Activated CD8-positive, alpha-beta memory T cell treated with anti-CD3 and anti-CD28 coated beads for 24 hours (primary cell): ENCODE data around the gene PAFAH1B1.

Source experiments
- DNase-seq: peaks from one replicate; pipeline ENCODE4 v3.0.0-alpha.2; 2020

The PAFAH1B1 gene

DNA sequence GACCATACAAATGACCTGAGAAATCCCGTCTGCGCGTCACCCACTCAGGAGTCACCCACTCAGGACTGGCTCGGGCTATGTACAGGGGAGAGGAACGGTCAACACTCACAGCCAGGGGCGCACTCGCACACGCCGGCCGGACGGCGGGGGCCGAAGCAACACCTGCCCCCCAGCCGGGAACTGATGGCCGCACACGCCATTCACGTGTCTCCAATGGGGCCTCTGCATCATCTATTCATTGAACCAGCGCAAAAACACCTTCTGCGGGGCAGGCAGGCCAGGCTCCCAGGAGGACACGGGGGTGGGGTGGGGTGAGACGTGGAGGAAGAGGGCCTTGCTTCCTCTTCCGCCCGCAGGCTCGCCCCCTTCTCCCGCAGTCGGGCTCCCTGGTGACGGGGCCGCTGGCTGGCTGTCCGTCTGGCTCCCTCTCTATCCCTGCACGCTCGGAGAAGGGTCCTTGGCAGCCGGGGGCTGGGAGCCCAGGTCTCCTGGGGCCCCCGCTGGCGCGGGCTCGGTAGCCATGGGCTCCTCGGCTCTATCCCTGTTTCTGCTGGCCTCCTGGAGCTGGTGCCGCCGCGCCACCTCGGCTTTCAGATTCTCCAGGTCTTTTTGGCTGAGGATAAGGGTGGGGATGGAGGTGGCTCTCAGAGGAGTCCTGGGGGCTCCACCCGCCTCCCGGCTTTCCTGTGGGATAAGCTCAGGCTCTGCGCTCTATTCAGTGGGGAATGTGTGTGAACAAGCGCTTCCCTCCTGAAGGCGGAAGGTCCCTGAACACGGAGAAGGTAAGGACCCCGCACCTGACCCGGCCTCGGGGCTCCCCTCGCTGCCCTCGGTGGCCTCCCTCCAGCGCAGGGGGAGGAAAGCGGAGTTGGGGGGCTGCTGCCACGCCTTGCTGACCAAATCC lies 97.0 kb downstream of the PAFAH1B1 start:
- peak; percentile 53 for DNase-seq

DNA sequence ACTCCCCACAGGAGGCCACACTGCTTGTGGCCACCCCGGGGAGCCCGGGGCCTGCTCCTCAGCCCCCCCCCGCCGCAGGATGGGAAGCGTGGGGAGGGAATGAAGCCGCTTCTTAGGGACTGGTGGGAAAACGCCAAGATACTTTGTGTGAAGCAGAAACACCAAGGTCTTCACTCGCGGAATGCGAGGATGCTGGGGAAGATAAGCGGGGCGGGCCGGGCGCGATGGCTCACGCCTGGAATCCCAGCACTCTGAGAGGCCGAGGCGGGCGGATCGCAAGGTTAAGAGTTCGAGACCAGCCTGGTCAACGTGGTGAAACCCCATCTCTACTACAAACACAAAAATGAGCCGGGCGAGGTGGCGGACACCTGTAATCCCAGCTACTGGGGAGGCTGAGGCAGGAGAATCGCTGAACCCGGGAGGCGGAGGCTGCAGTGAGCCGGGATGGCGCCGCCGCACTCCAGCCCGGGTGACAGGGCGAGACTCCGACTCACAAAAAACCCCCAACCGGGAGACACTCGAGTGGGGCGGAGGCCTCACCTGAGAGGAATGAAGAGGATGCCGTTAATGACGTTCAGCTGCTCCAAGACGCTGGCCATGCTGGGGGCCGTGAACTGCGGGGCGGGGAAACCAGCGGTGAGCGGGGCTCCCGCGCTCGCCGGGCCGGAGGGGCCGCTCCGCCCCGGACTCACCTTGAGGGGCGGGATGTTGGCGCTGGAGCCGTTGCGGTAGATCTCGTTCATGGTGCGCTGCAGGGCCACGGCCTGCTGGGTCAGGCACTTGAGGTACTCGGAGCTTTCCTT lies 97.8 kb downstream of the PAFAH1B1 start:
- peak; percentile 53 for DNase-seq

DNA sequence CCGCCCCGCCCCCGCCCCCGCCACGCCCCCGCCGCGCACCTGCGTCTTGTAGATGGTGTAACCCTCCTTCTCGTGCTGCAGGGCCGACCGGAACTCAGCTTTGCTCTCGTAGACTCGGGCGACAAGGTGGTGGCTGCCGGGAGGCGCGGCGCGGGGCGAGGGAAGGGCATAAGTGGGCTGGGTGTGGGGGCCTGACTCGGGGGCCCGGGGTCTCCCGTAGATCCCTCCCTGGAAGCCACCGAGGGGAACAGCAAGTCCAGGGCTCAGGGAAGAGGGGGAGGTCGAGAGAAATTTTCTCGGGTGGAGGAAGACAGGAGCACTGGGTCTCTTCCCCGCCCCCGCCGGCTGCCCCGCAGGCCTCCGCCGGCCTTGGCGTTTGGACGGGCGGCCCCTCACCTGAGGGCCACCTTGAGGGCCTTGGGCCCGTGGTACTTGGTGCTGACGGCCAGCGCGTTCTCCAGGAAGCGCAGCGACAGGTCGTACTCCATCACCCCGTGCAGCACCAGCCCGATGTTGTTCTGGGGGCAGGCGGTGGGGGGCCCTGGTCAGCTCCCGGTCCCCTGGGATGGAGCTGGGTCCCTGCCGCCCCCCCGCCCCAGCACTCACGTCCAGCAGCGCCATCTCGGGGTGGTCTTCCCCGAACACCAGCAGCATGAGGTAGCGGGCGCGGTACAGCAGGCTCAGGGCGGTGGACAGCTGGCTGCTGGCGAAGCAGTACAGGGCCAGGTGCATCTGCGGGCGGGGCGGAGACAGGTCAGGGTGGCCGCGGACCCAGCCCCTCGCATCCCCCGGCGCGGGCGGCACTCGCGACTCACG lies 98.7 kb downstream of the PAFAH1B1 start:
- peak; percentile 55 for DNase-seq

GRCh38 chr17:2692781-2693135 lies 99.3 kb downstream of the PAFAH1B1 start:
- no peak for DNase-seq

- DNase-seq = peak; percentile 55
Observed at GRCh38 chr17:2693561-2694380, 100.3 kb downstream of the PAFAH1B1 start.

DNA sequence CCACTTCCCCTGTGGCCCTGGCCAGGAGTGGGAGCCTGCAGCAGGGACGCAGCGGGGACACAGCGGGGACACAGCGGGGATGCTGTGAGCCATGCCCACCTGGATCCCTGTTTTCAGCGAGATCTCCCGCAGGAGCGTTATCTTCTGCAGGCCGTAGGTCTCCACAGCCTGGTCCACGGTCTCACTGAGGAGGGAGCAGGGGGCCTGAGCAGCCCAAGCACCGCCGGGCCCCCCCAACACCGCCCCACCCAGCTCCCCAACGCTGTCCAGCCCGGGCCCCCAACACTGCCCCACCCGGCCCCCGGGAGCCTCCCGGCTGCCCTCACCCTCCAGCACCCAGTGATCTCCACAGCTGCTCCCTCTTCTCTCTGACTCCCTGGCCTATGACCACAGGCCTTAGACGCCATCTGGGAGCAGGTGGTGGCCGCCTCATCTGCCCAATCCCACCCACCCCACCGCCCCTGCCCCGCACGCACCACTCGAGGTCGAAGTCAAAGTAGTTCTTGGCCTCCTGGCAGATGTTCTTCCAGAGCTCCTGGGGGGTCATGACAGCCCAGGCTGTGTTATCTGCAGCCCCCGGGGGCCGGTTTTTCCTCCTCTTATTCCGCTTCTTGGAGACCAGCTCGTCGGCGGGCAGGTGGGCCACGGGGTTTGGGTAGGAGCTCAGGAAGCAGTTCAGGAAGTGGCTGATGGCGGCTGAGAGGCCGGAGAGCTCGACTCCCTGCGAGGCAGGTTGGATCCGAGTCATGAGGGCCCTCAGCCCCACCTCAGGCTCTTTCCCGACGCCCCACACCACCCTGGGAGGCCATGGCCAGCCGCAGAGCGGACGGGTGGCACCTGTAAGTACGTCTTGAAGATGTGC lies 101.2 kb downstream of the PAFAH1B1 start:
- DNase-seq = peak; percentile 52

DNA sequence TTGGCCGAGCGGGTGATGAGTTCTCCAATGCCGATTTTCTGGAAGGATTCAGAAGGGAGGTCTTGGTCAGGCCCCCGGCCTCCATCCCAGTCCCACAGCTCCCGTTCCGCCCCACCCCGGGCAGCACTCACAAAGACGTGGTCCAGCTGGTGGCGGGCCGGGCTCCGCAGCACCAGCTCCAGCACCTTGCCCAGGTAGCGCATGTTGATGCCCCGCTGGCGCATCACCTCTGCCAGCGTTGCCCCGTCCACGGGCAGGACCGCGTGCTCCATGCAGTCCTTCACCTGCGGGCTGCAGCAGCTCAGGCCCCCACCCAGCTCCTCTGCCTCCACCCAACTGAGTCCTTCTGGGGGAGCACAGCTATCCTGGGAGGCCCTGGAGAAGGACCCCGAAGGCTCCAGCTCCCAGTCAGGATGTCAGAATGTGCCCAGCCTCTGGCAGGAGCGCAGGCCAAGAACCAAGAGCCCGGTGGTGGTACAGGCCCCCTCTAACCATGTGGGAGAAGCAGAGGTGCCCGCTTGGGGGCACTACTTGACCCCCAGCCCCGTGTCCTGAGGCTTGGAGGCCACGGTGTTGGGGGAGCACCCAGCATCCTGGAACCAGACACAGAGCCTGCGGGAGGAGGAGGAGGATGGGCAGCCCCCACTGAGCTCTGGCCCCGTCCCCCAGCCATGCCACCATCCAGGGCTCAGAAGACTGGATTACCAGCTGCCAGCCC lies 101.9 kb downstream of the PAFAH1B1 start:
- peak; percentile 54 for DNase-seq

GRCh38 chr17:2695961-2696760 lies 102.7 kb downstream of the PAFAH1B1 start:
- DNase-seq = peak; percentile 54

- peak; percentile 50 for DNase-seq
Observed at GRCh38 chr17:2697611-2698162, 104.2 kb downstream of the PAFAH1B1 start.

- DNase-seq = peak; percentile 49
Observed at GRCh38 chr17:2699216-2699805, 105.9 kb downstream of the PAFAH1B1 start.

GRCh38 chr17:2700030-2700490 lies 106.6 kb downstream of the PAFAH1B1 start:
- DNase-seq = no peak

- DNase-seq = no peak
Observed at GRCh38 chr17:2700491-2701141, 107.2 kb downstream of the PAFAH1B1 start.

- no peak for DNase-seq
Observed at GRCh38 chr17:2701161-2701995, 107.9 kb downstream of the PAFAH1B1 start.

DNA sequence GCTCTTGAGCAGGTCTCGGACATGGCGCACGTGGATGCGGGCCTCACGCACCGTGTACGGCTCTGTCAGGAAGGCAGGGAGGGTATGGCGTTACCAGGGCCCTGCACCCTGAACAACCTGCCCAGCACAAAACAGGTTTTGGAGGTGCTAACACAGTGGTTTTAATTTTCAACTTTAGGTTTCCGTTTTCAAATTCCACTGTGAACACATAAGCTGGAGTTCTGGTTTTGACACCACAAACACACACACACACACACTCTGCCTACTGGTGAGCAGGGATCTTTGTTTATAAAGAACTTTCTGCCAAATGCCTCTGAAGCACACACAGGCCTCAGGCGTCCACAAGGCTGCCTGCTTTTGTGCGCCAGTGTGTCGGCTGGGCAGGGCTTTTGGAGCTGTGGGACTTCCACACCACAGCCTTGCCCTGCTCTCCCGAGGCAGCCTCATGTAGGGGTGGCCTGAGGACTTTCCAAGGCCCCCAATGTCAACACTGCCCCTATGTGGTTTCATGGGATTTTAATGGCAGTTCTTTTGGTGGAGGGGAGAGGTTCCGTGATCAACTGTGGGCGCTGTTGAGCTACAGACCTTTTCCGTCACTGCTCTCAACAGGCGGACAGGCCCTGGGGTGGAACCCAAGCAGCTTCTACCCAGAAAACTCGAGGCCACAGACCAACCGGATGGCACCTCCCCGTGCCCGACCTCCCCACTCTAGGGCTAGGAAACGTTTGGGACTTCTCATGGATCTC lies 108.7 kb downstream of the PAFAH1B1 start:
- no peak for DNase-seq

DNA sequence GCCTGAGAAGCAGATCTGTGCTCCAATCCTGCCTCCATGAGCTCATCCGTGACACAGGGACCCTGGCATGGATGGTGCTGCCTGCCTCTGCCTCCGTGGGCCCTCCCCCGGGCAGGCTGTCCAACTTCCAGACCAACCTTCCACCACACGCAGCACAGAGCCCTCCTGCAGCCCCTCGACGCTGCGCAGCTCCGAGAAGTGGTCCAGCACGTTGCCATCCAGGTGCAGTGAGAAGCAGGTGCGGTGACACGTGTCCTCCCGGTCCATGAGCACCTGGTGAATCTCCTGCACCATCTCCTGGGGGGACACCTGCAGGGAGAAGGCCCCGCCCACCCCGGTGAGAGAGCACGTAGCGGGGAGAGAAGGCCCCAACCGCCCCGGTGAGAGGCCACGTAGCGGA lies 109.7 kb downstream of the PAFAH1B1 start:
- DNase-seq = no peak

- DNase-seq = no peak
Observed at GRCh38 chr17:2703606-2704005, 110.2 kb downstream of the PAFAH1B1 start.
